Epithelial cell of proximal tubule (primary cell): ENCODE measurements around the gene ADCY9. TPM values are rescaled to one million over a fixed set of nuclear protein-coding genes. Genes with fewer than 3 reads are reported as not detected.
"Not testable (repeated sequence)": the region's sequence is repeated elsewhere in the genome, so short reads cannot be mapped to it uniquely, and the experiment has no call there.

Source experiments
- DNase-seq: peaks from one replicate; pipeline ENCODE4 v3.0.0-alpha.2; 2011; ENCODE audit warnings: low read depth
- H3K4me3 ChIP-seq: 2 replicates; pipeline ENCODE4 v1.5.1; 2011; ENCODE audit warnings: low read depth, mild to moderate bottlenecking, low read length
- total RNA-seq: library from RNA; depleted of rRNA; stranded (reverse); fragments of >200 nt; gene quantifications from 2 replicates; pipeline ENCODE4 v1.2.3, GENCODE V29; 2015
- TF ChIP-seq, protein P1 (sequence below): conservative IDR thresholded peaks from 2 replicates; pipeline ENCODE4 v1.5.1; 2012; ENCODE audit warnings: low read depth, mild to moderate bottlenecking, low read length

The ADCY9 gene
- 5.1 and 6.8 TPM in 2 replicates for total RNA-seq

DNA sequence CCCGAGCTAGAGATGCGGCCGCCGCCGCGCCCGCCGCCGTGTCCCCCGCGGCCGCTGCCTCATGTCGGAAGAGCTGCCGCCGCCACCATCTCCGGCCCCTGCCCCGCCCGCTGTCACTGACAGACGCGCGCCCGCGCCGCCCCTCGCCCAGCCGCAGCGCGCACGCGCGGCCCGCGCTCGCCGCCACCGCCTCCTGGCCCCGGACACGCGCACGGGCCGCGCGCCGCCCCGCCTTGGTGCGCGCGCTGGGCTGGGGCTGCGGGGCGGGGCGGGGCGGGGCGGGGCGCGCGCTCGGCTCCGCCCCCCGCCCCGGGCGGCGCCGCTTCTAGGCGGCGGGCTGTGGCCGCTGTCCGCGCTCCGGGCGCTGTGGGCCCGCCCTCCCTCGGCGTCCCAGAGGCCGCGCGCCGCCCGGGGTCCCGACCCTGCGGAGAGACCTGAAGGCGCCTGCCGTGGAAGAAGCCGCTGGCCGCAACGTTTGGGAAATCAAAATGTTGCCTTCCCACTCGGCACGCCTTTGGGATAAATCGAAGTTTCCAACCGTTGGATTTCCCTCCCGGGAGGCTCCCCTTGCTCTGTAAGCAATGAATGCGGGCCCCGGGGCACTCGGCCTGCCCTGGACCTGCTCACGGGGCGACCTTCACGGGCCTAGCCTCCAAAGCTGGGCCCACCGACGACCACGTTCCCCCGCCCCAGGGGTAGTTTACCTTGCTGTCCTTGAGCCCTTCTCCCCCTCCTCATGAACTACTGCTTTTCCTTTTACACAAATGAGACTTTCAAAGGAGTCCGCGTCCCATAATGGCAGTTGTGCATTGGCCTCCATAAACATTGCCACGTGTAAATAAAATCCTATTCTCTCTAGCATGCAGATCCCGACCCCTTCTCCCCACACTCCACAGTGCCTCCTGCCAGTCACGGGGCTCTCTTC lies at the start of gene ADCY9:
TSS of gene ADCY9 (minus strand) at position 118 of the 925 bp plus-strand sequence. CDS start 1,000 bp downstream, outside the sequence.
- TF ChIP-seq, protein P1, sequence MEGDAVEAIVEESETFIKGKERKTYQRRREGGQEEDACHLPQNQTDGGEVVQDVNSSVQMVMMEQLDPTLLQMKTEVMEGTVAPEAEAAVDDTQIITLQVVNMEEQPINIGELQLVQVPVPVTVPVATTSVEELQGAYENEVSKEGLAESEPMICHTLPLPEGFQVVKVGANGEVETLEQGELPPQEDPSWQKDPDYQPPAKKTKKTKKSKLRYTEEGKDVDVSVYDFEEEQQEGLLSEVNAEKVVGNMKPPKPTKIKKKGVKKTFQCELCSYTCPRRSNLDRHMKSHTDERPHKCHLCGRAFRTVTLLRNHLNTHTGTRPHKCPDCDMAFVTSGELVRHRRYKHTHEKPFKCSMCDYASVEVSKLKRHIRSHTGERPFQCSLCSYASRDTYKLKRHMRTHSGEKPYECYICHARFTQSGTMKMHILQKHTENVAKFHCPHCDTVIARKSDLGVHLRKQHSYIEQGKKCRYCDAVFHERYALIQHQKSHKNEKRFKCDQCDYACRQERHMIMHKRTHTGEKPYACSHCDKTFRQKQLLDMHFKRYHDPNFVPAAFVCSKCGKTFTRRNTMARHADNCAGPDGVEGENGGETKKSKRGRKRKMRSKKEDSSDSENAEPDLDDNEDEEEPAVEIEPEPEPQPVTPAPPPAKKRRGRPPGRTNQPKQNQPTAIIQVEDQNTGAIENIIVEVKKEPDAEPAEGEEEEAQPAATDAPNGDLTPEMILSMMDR, result no peak
- no peak for DNase-seq
- peak within 1 kb of the TSS; percentile 67 for H3K4me3 ChIP-seq

DNA sequence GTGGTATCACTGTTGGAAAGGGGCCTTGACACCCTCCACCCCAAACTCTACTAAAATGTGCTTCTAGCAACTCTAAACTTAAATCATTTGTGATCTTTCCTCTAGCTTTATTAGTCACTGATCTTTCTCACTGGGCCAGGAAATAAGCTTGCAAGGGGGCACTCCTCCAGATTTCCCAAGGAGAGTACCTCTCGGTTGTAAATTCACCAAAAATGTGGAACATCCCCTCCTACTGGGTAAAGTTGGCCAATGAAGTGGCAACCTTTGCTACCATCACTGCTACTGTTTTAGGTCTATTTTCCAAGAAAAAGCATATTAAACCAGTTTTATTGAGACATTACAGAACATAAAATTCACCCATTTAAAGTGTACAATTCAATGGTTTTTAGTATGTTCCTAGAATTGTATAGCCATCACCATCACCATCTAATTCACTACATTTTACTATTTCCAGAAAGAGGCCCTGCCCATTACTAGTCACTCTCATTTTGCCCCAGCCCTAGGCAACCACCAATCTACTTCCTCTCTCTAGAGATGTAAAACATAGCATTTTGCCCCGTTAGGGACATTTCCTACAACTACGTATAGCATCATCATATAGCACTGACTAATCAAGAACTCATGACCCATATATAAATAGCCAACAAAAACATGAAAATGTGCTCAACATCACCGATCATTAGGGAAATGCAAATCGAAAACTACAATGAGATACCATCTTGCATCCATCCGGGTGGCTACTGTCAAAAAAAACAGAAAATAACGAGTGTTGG lies 44.6 kb upstream of the ADCY9 start:
- H3K4me3 ChIP-seq, result no peak overlapping the region
- TF ChIP-seq, protein P1, result no peak
- no peak for DNase-seq

DNA sequence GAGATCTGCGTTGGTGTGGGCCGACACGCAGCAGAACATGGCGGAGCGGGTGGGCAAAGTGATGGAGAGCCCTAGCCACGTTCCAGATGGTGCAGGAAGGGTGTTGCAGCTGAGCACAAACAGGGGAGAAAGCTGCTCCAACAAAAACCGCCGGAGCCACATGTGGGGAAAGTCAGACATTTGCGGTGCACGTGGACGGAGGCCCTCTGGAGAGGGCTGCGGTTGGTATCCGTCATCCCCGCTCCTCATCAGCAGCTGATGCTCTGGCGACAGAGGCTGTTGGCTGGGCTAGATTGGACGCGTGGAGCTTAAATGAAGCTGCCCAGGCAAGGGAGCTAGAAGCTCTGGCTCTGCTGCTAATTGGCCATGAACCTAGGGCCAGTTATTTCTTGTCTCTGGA lies 43.5 kb upstream of the ADCY9 start:
- no peak for DNase-seq
- TF ChIP-seq, protein P1, result no peak
- H3K4me3 ChIP-seq, result no peak overlapping the region

DNA sequence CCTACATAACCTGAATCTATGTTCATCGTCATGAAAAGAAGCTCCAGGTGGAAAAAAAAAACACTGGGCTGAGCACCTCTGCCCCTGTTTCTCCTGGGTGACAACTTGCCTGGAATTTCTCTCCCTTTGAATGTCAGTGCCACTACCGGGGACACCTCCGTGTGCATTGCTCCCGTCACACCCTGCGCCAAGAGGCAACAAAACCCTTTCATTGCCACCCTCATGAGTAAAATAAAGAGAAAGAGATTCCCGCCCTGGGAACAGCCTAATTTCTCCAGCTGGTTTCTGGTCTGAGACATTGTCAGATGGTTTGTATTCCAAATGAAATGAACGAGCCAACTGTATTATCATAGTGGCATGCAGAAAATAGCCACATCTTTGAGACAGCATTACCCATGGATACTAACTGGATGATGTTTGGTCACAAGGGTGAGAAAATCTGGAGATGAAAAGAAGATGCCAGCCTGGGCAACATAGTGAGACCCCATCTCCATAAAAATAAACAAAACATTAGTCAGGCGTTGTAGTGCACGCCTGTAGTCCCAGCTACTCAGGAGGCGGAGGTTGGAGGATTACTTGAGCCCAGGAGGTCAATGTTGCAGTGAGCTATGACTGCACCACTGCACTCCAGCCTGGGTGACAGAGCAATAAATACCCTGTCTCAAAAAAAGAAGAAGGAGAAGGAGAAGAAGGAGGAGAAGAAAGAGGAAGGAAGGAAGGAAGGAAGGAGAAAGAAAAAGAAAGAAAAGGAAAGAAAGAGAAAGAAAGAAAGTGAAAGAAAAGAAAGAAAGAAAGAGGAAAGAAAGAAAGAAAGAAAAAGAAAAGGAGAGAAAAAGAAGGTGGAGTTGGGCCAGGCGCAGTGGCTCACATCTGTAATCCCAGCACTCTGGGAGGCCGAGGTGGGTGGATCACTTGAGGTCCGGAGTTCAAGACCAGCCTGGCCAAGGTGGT lies 42.2 kb upstream of the ADCY9 start:
- no peak for DNase-seq
- TF ChIP-seq, protein P1, result no peak
- H3K4me3 ChIP-seq, result no peak overlapping the region

DNA sequence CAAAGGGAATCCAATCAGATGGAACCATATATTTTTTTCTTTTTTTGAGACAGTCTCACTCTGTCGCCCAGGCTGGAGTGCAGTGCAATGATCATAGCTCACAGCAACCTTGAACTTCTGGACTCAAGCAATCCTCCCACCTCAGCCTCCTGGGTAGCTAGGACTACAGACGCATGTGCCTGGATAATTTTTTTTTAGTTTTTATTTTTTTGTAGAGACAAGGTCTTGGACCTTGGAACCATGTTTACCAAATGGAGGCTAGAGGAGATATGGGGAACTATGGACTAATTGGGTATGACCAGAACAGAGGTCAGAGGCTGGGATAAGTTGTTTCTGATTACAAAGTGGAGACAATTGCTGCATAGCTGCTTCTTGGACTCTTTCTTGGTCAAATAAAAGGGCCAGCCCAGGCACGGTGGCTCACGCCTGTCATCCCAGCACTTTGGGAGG lies 41.2 kb upstream of the ADCY9 start:
- H3K4me3 ChIP-seq, result no peak overlapping the region
- DNase-seq, result no peak
- TF ChIP-seq, protein P1, result no peak

DNA sequence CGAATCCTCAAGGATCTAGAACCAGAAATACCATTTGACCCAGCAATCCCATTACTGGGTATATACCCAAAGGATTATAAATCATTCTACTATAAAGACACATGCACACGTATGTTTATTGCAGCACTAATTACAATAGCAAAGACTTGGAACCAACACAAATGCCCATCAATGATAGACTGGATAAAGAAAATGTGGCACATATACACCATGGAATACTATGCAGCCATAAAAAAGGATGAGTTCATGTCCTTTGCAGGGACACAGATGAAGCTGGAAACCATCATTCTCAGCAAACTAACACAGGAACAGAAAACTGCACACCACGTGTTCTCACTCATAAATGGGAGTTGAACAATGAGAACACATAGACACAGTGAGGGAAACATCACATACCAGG lies 40.3 kb upstream of the ADCY9 start:
- not testable (repeated sequence) for H3K4me3 ChIP-seq, DNase-seq

DNA sequence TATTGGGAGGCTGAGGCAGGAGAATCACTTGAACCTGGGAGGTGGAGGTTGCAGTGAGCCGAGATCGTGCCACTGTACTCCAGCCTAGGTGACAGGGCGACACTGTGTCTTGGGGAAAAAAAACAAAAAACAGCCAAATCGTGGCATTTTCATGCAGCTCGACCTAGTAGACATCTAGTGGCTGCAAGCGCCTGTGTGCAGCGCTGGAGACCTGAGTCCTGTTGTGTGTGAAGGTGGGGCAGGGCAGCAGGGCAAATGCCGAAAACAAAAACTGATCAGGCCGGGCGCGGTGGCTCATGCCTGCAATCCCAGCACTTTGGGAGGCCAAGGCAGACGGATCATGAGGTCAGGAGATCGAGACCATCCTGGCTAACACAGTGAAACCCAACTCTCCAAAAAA lies 37.1 kb upstream of the ADCY9 start:
- not testable (repeated sequence) for H3K4me3 ChIP-seq, DNase-seq
